ENCODE results near the gene CLTCL1. TPM values are rescaled to one million over a fixed set of nuclear protein-coding genes. Genes with fewer than 3 reads are reported as not detected.
"Not testable (repeated sequence)": the region's sequence is repeated elsewhere in the genome, so short reads cannot be mapped to it uniquely, and the experiment has no call there.

CLTCL1 gene
- total RNA-seq, 2 donors from 2014 or later = 0.99 to 2.1 TPM

GRCh38 chr22:19258968-19259288 is 32.6 kb downstream of the CLTCL1 start:
- not testable (repeated sequence) for H3K27me3 Mint-ChIP-seq (ENCODE audit: low read depth); H3K36me3 Mint-ChIP-seq (ENCODE audit: insufficient read depth in 2 of 2); H3K4me3 Mint-ChIP-seq; H3K9me3 Mint-ChIP-seq; DNase-seq; ATAC-seq (replicated peaks in 1 of 2); H3K27ac Mint-ChIP-seq
- peaks cover 13% of the 10 kb centered on the region for H3K4me1 Mint-ChIP-seq (ENCODE audit: low read depth)

DNA sequence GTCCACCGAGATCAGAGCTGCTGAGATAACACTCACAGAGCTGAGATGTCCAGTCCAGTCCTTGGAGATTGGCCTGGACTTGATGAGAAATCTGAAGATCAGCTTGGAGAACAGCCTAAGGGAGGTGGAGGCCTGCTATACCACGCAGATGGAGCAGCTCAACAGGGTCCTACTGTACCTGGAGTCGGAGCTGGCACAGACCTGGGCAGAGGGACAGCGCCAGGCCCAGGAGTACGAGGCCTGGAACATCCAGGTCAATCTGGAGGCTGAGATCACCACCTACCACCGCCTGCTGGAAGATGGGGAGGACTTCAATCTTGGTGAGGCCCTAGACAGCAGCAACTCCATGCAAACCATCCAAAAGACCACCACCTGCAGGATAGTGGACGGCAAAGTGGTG is 33.1 kb downstream of the CLTCL1 start:
- ATAC-seq (replicated peaks in 1 of 2) (no peak), DNase-seq (no peak)
- Mint-ChIP-seq H3K4me1 (ENCODE audit: low read depth) (peaks cover 13% of the 10 kb centered on the region), H3K27ac (no peak overlapping the region), H3K4me3 (no peak overlapping the region), H3K27me3 (ENCODE audit: low read depth) (no peaks in the 10 kb centered on the region), H3K36me3 (ENCODE audit: insufficient read depth in 2 of 2) (no peaks in the 10 kb centered on the region), H3K9me3 (no peaks in the 10 kb centered on the region)

DNA sequence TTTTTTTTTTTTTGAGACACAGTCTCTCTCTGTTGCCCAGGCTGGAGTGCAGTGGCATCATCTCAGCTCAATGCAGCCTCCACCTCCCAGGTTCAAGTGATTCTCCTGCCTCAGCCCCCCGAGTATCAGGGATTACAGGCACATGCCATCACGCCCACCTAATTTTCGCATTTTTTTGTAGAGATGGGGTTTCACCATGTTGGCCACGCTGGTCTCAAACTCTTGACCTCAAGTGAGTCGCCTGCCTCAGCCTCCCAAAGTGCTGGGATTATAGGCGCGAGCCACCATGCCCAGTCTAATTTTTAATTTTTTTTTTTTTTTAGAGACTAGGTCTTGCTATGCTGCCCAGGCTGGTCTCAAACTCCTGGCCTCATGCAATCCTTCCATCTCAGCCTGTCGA is 35.2 kb downstream of the CLTCL1 start:
- not testable (repeated sequence) for H3K36me3 Mint-ChIP-seq (ENCODE audit: insufficient read depth in 2 of 2); H3K9me3 Mint-ChIP-seq; H3K27me3 Mint-ChIP-seq (ENCODE audit: low read depth); H3K4me3 Mint-ChIP-seq; ATAC-seq (replicated peaks in 1 of 2); DNase-seq; H3K27ac Mint-ChIP-seq
- H3K4me1 Mint-ChIP-seq (ENCODE audit: low read depth) = peaks cover 13% of the 10 kb centered on the region

GRCh38 chr22:19253143-19253542 is 38.4 kb downstream of the CLTCL1 start:
- ATAC-seq (replicated peaks in 1 of 2) = no peak
- Mint-ChIP-seq H3K9me3 (no peaks in the 10 kb centered on the region), H3K36me3 (ENCODE audit: insufficient read depth in 2 of 2) (no peaks in the 10 kb centered on the region), H3K27me3 (ENCODE audit: low read depth) (peaks cover 7% of the 10 kb centered on the region), H3K4me3 (no peak overlapping the region), H3K4me1 (ENCODE audit: low read depth) (no peaks in the 10 kb centered on the region), H3K27ac (no peak overlapping the region)
- DNase-seq = no peak

GRCh38 chr22:19244600-19245352 is 46.7 kb downstream of the CLTCL1 start:
- Mint-ChIP-seq H3K36me3 (ENCODE audit: insufficient read depth in 2 of 2) (no peaks in the 10 kb centered on the region), H3K27ac (no peak overlapping the region), H3K4me1 (ENCODE audit: low read depth) (no peaks in the 10 kb centered on the region), H3K27me3 (ENCODE audit: low read depth) (no peaks in the 10 kb centered on the region), H3K4me3 (no peak overlapping the region), H3K9me3 (no peaks in the 10 kb centered on the region)
- DNase-seq (no peak), ATAC-seq (replicated peaks in 1 of 2) (no peak)

DNA sequence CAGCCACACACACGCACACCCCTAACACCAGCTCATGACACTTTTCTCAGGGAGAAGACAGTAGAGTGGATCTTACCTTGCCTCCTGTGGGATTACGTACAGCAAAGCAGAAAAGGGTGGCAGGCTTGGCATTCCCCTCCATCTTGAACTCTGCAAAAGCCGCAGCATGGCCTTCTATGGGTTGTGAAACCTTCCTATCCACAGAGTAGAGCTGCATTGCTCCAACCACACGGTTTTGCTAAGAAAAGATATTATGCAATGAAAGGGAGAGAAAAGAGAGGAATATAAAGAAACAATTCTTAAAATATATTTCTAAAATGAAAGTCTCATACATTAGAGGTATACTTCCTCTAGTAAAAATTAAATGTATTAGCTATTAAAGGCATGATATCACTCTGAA is 48.8 kb downstream of the CLTCL1 start:
- no peak for ATAC-seq (replicated peaks in 1 of 2)
- Mint-ChIP-seq H3K27ac (no peak overlapping the region), H3K36me3 (ENCODE audit: insufficient read depth in 2 of 2) (no peaks in the 10 kb centered on the region), H3K27me3 (ENCODE audit: low read depth) (no peaks in the 10 kb centered on the region), H3K4me1 (ENCODE audit: low read depth) (no peaks in the 10 kb centered on the region), H3K9me3 (no peaks in the 10 kb centered on the region), H3K4me3 (no peak overlapping the region)
- DNase-seq = no peak

- H3K36me3 Mint-ChIP-seq (ENCODE audit: insufficient read depth in 2 of 2) = no peaks in the 10 kb centered on the region
- no peak overlapping the region for H3K27ac Mint-ChIP-seq
- H3K9me3 Mint-ChIP-seq = no peaks in the 10 kb centered on the region
- DNase-seq (no peak), ATAC-seq (replicated peaks in 1 of 2) (no peak)
- H3K27me3 Mint-ChIP-seq (ENCODE audit: low read depth) = no peaks in the 10 kb centered on the region
- no peak overlapping the region for H3K4me3 Mint-ChIP-seq
- no peaks in the 10 kb centered on the region for H3K4me1 Mint-ChIP-seq (ENCODE audit: low read depth)
These were observed 50.0 kb downstream of the CLTCL1 start for GRCh38 chr22:19241593-19241906.

- no peaks in the 10 kb centered on the region for H3K27me3 Mint-ChIP-seq (ENCODE audit: low read depth)
- H3K36me3 Mint-ChIP-seq (ENCODE audit: insufficient read depth in 2 of 2) = no peaks in the 10 kb centered on the region
- DNase-seq = no peak
- no peak overlapping the region for H3K27ac Mint-ChIP-seq
- H3K9me3 Mint-ChIP-seq = no peaks in the 10 kb centered on the region
- no peak for ATAC-seq (replicated peaks in 1 of 2)
- H3K4me3 Mint-ChIP-seq = no peak overlapping the region
- H3K4me1 Mint-ChIP-seq (ENCODE audit: low read depth) = no peaks in the 10 kb centered on the region
These were observed 50.5 kb downstream of the CLTCL1 start for GRCh38 chr22:19240813-19241592.

- H3K27me3 Mint-ChIP-seq (ENCODE audit: low read depth) = peaks cover 7% of the 10 kb centered on the region
- DNase-seq (no peak), ATAC-seq (replicated peaks in 1 of 2) (no peak)
- no peaks in the 10 kb centered on the region for H3K36me3 Mint-ChIP-seq (ENCODE audit: insufficient read depth in 2 of 2)
- no peaks in the 10 kb centered on the region for H3K4me1 Mint-ChIP-seq (ENCODE audit: low read depth)
- no peak overlapping the region for H3K27ac Mint-ChIP-seq
- H3K9me3 Mint-ChIP-seq = no peaks in the 10 kb centered on the region
- no peak overlapping the region for H3K4me3 Mint-ChIP-seq
These were observed 52.1 kb downstream of the CLTCL1 start for GRCh38 chr22:19239464-19239863.

GRCh38 chr22:19238900-19239299 is 52.6 kb downstream of the CLTCL1 start:
- H3K27ac Mint-ChIP-seq = no peak overlapping the region
- no peaks in the 10 kb centered on the region for H3K9me3 Mint-ChIP-seq
- H3K4me3 Mint-ChIP-seq = no peak overlapping the region
- H3K4me1 Mint-ChIP-seq (ENCODE audit: low read depth) = no peaks in the 10 kb centered on the region
- H3K36me3 Mint-ChIP-seq (ENCODE audit: insufficient read depth in 2 of 2) = no peaks in the 10 kb centered on the region
- peaks cover 7% of the 10 kb centered on the region for H3K27me3 Mint-ChIP-seq (ENCODE audit: low read depth)
- DNase-seq (no peak), ATAC-seq (replicated peaks in 1 of 2) (no peak)

- peaks cover 7% of the 10 kb centered on the region for H3K27me3 Mint-ChIP-seq (ENCODE audit: low read depth)
- ATAC-seq (replicated peaks in 1 of 2) (no peak), DNase-seq (no peak)
- no peaks in the 10 kb centered on the region for H3K4me1 Mint-ChIP-seq (ENCODE audit: low read depth)
- H3K27ac Mint-ChIP-seq = no peak overlapping the region
- H3K36me3 Mint-ChIP-seq (ENCODE audit: insufficient read depth in 2 of 2) = no peaks in the 10 kb centered on the region
- H3K9me3 Mint-ChIP-seq = no peaks in the 10 kb centered on the region
- no peak overlapping the region for H3K4me3 Mint-ChIP-seq
These were observed 55.6 kb downstream of the CLTCL1 start for GRCh38 chr22:19235874-19236273.

- peaks cover 7% of the 10 kb centered on the region for H3K27me3 Mint-ChIP-seq (ENCODE audit: low read depth)
- ATAC-seq (replicated peaks in 1 of 2) (no peak), DNase-seq (no peak)
- no peaks in the 10 kb centered on the region for H3K9me3 Mint-ChIP-seq
- no peak overlapping the region for H3K27ac Mint-ChIP-seq
- no peak overlapping the region for H3K4me3 Mint-ChIP-seq
- no peaks in the 10 kb centered on the region for H3K36me3 Mint-ChIP-seq (ENCODE audit: insufficient read depth in 2 of 2)
- no peaks in the 10 kb centered on the region for H3K4me1 Mint-ChIP-seq (ENCODE audit: low read depth)
These were observed 57.2 kb downstream of the CLTCL1 start for GRCh38 chr22:19234126-19234896.

DNA sequence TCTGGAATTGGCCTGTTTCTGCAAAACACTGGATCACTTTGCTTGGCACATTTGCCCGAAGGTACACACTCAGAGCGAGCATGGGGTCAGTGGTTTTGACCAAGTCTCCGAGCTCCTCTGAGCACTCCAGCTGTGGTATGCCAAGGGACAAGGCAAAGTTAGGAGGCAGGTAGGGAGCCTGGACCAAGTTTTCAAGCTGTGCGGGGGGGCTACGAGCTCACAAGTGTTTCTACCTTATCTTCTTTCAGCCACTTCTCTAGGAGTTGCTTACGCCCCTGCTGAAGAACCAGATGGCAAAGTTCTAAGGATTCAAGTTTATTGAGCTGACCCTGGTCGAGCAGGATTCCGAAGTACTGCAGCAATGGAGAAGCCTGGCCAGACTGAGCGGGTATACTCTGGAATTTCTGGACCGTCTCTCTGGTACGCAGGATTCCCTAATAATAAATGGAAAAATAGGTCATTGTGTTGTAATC is 58.3 kb downstream of the CLTCL1 start:
- H3K9me3 Mint-ChIP-seq = no peaks in the 10 kb centered on the region
- H3K27ac Mint-ChIP-seq = no peak overlapping the region
- no peak for DNase-seq
- no peaks in the 10 kb centered on the region for H3K4me1 Mint-ChIP-seq (ENCODE audit: low read depth)
- peaks cover 7% of the 10 kb centered on the region for H3K27me3 Mint-ChIP-seq (ENCODE audit: low read depth)
- no peak for ATAC-seq (replicated peaks in 1 of 2)
- H3K36me3 Mint-ChIP-seq (ENCODE audit: insufficient read depth in 2 of 2) = no peaks in the 10 kb centered on the region
- H3K4me3 Mint-ChIP-seq = no peak overlapping the region

Measured in activated T-cell treated with anti-CD3 and anti-CD28 coated beads, Interleukin-2, amount 50 U/mL, for 72 hours (primary cell).